ENCODE data around the gene PRC1.

PRC1 gene

DNA sequence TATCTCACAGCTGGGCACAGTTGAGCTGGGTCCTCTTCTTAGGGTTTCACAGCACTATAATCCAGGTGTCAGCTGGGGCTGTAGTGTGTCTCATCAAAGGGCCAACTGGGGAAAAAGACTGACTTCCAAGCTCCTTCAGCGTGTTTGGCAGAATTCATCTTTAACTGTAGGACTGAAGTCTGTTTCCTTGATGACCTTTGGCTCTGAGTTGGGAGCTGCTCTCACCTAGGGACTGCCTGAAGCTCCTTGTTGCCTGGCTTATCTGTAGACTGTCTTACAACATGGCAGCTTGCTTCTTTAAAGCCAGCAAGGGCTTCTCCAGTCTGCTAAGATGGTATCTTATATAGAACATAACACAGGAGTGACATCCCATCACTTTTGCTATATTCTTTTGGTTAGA lies 33.3 kb upstream of the PRC1 start:
- H3K79me2 ChIP-seq (ENCODE audit: control insufficient read depth, low read length) = no peaks in the 10 kb centered on the region
- H3K4me1 ChIP-seq (ENCODE audit: control insufficient read depth, low read length) = peaks cover 6% of the 10 kb centered on the region
- H4K20me1 ChIP-seq (ENCODE audit: control insufficient read depth, insufficient read depth, low read depth, low read length) = no peaks in the 10 kb centered on the region
- no peak overlapping the region for H3K4me2 ChIP-seq (ENCODE audit: low read length)
- no peaks in the 10 kb centered on the region for H3F3A ChIP-seq (ENCODE audit: control insufficient read depth, insufficient read depth)
- H3K9me2 ChIP-seq (replicated peaks; ENCODE audit: control insufficient read depth, low read length) = no peaks in the 10 kb centered on the region
- H3K27me3 ChIP-seq (ENCODE audit: control insufficient read depth, low read length) = peaks cover 6% of the 10 kb centered on the region
- H3K36me3 ChIP-seq (ENCODE audit: control insufficient read depth, low read length) = no peaks in the 10 kb centered on the region
- TF ChIP-seq, protein P1, sequence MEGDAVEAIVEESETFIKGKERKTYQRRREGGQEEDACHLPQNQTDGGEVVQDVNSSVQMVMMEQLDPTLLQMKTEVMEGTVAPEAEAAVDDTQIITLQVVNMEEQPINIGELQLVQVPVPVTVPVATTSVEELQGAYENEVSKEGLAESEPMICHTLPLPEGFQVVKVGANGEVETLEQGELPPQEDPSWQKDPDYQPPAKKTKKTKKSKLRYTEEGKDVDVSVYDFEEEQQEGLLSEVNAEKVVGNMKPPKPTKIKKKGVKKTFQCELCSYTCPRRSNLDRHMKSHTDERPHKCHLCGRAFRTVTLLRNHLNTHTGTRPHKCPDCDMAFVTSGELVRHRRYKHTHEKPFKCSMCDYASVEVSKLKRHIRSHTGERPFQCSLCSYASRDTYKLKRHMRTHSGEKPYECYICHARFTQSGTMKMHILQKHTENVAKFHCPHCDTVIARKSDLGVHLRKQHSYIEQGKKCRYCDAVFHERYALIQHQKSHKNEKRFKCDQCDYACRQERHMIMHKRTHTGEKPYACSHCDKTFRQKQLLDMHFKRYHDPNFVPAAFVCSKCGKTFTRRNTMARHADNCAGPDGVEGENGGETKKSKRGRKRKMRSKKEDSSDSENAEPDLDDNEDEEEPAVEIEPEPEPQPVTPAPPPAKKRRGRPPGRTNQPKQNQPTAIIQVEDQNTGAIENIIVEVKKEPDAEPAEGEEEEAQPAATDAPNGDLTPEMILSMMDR (IDR thresholded peaks at IDR 0.05; ENCODE audit: low read depth, low read length, poor library complexity, severe bottlenecking) = no peak
- no peak for TF ChIP-seq EZH2phosphoT487 (IDR thresholded peaks at IDR 0.05; ENCODE audit: borderline replicate concordance, low read length)
- no peak overlapping the region for H3K27ac ChIP-seq (ENCODE audit: low read depth, low read length)
- no peak overlapping the region for H3K4me3 ChIP-seq (ENCODE audit: low read length)
- H3K9me3 ChIP-seq (ENCODE audit: control insufficient read depth, insufficient read depth, low read length) = no peaks in the 10 kb centered on the region

DNA sequence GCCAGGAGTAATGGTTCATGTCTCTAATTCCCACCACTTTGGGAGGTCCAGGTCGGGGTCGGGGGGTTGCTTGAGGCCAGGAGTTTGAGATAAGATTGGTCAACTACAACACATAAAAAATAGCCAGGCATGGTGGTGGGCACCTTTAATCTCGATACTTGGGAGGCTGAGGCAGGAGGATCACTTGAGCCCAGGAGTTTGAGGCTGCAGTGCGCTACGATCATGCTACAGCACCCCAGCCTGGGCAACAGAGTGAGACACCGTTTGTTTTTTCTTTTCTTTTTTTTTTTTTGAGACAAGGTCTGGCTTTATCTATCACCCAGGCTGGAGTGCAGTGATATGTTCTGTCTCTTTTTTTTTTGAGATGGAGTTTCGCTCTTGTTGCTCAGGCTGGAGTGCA lies 29.4 kb upstream of the PRC1 start:
- no peak for TF ChIP-seq EZH2phosphoT487 (IDR thresholded peaks at IDR 0.05; ENCODE audit: borderline replicate concordance, low read length)
- TF ChIP-seq, protein P1 (IDR thresholded peaks at IDR 0.05; ENCODE audit: low read depth, low read length, poor library complexity, severe bottlenecking) = no peak
- Histone ChIP-seq H3K27me3 (ENCODE audit: control insufficient read depth, low read length) (no peaks in the 10 kb centered on the region), H3K4me2 (ENCODE audit: low read length) (no peak overlapping the region), H3K79me2 (ENCODE audit: control insufficient read depth, low read length) (peaks cover 32% of the 10 kb centered on the region), H3K36me3 (ENCODE audit: control insufficient read depth, low read length) (no peaks in the 10 kb centered on the region), H4K20me1 (ENCODE audit: control insufficient read depth, insufficient read depth, low read depth, low read length) (no peaks in the 10 kb centered on the region), H3K9me2 (replicated peaks; ENCODE audit: control insufficient read depth, low read length) (no peaks in the 10 kb centered on the region), H3K4me1 (ENCODE audit: control insufficient read depth, low read length) (peaks cover 20% of the 10 kb centered on the region), H3K27ac (ENCODE audit: low read depth, low read length) (no peak overlapping the region), H3K4me3 (ENCODE audit: low read length) (no peak overlapping the region), H3K9me3 (ENCODE audit: control insufficient read depth, insufficient read depth, low read length) (no peaks in the 10 kb centered on the region), H3F3A (ENCODE audit: control insufficient read depth, insufficient read depth) (no peaks in the 10 kb centered on the region)

GRCh38 chr15:91022832-91023129 lies 28.4 kb upstream of the PRC1 start:
- H3K4me1 ChIP-seq (ENCODE audit: control insufficient read depth, low read length) = peaks cover 20% of the 10 kb centered on the region
- 0 out of 2 replicates have a peak, but pooled peaks cover under 1% of the 10 kb centered on the region for H3K36me3 ChIP-seq (ENCODE audit: control insufficient read depth, low read length)
- peak overlapping the region; percentile 97 for H3K4me3 ChIP-seq (ENCODE audit: low read length)
- H3K79me2 ChIP-seq (ENCODE audit: control insufficient read depth, low read length) = peaks cover 40% of the 10 kb centered on the region
- H3K27me3 ChIP-seq (ENCODE audit: control insufficient read depth, low read length) = no peaks in the 10 kb centered on the region
- TF ChIP-seq, protein P1 (IDR thresholded peaks at IDR 0.05; ENCODE audit: low read depth, low read length, poor library complexity, severe bottlenecking) = no peak
- TF ChIP-seq EZH2phosphoT487 (IDR thresholded peaks at IDR 0.05; ENCODE audit: borderline replicate concordance, low read length) = no peak
- H3K9me3 ChIP-seq (ENCODE audit: control insufficient read depth, insufficient read depth, low read length) = no peaks in the 10 kb centered on the region
- no peaks in the 10 kb centered on the region for H4K20me1 ChIP-seq (ENCODE audit: control insufficient read depth, insufficient read depth, low read depth, low read length)
- peak overlapping the region; percentile 90 for H3K4me2 ChIP-seq (ENCODE audit: low read length)
- H3K27ac ChIP-seq (ENCODE audit: low read depth, low read length) = 0 out of 2 replicates have a peak overlapping the region, but pooled peaks have one; percentile 7
- no peaks in the 10 kb centered on the region for H3F3A ChIP-seq (ENCODE audit: control insufficient read depth, insufficient read depth)
- H3K9me2 ChIP-seq (replicated peaks; ENCODE audit: control insufficient read depth, low read length) = no peaks in the 10 kb centered on the region
